CD14-positive monocyte (primary cell): ENCODE measurements around the gene ARL4A. TPM values are rescaled to one million over a fixed set of nuclear protein-coding genes. Genes with fewer than 3 reads are reported as not detected.

Experiments used
- DNase-seq, 3 donors: peaks; one replicate each; pipeline ENCODE4 v3.0.0-alpha.2; 2011 to 2022
- H2AFZ ChIP-seq: 2 replicates; pipeline ENCODE4 v1.6.0; 2012; ENCODE audit warnings: mild to moderate bottlenecking, low read depth, low read length, inconsistent platforms; ENCODE audit not compliant: insufficient read depth, poor library complexity, severe bottlenecking
- H3K27ac ChIP-seq, 2 donors: 1 replicate in 1 of 2; 2 replicates in 1 of 2; pipeline ENCODE4 v1.5.1; 2012 to 2013; ENCODE audit warnings: low read length in 2 of 2, control low read depth in 1 of 2, inconsistent platforms in 1 of 2, low read depth in 1 of 2, mild to moderate bottlenecking in 1 of 2
- H3K27me3 ChIP-seq, 2 donors: one replicate each; pipeline versions ENCODE4 v1.6.0 to v1.6.1; 2011 to 2013; ENCODE audit warnings: low read length in 2 of 2; ENCODE audit not compliant: control insufficient read depth in 2 of 2, insufficient read depth in 2 of 2
- H3K36me3 ChIP-seq, 2 donors: replicated peaks in 1 of 2; 1 replicate in 1 of 2; 2 replicates in 1 of 2; pipeline versions ENCODE4 v1.5.1 to v1.6.1; 2012 to 2013; ENCODE audit warnings: low read length in 2 of 2, control low read depth in 1 of 2, inconsistent platforms in 1 of 2, mild to moderate bottlenecking in 1 of 2; ENCODE audit not compliant: insufficient read depth in 2 of 2, control insufficient read depth in 1 of 2
- H3K4me1 ChIP-seq, 2 donors: 1 replicate in 1 of 2; 2 replicates in 1 of 2; pipeline versions ENCODE4 v1.5.1 to v1.6.1; 2012 to 2013; ENCODE audit warnings: low read length in 2 of 2, control low read depth in 1 of 2, inconsistent platforms in 1 of 2, mild to moderate bottlenecking in 1 of 2, moderate library complexity in 1 of 2; ENCODE audit not compliant: insufficient read depth in 2 of 2, control insufficient read depth in 1 of 2
- H3K4me2 ChIP-seq: replicated peaks from 2 replicates; pipeline ENCODE3; 2012; ENCODE audit warnings: low read length, moderate library complexity, mild to moderate bottlenecking; ENCODE audit not compliant: poor library complexity, severe bottlenecking; ENCODE audit errors: extremely low read depth
- H3K4me3 ChIP-seq, 3 experiments: fragments of 200-600 bp in 1 of 3; sonication (generic) in 1 of 3; replicated peaks in 1 of 3; 1 replicate in 2 of 3; 2 replicates in 1 of 3; pipeline ENCODE4 v1.5.1; 2011 to 2013; ENCODE audit warnings: low read length in 3 of 3, mild to moderate bottlenecking in 3 of 3, control low read depth in 2 of 3, low read depth in 2 of 3, inconsistent platforms in 1 of 3, moderate library complexity in 1 of 3
- H3K79me2 ChIP-seq: 2 replicates; pipeline ENCODE4 v1.6.0; 2012; ENCODE audit warnings: mild to moderate bottlenecking, control low read depth, inconsistent platforms, low read length, moderate library complexity; ENCODE audit not compliant: insufficient read depth
- H3K9ac ChIP-seq: 2 replicates; pipeline ENCODE4 v1.6.0; 2017; ENCODE audit warnings: low read length, mild to moderate bottlenecking; ENCODE audit not compliant: insufficient read depth, poor library complexity, severe bottlenecking
- H3K9me3 ChIP-seq, 2 donors: replicated peaks in 1 of 2; 1 replicate in 1 of 2; 2 replicates in 1 of 2; pipeline versions ENCODE4 v1.5.1 to v1.6.1; 2012 to 2013; ENCODE audit warnings: low read length in 2 of 2, control low read depth in 1 of 2; ENCODE audit not compliant: control insufficient read depth in 1 of 2, insufficient read depth in 1 of 2
- H4K20me1 ChIP-seq: 2 replicates; pipeline ENCODE4 v1.6.0; 2012; ENCODE audit warnings: mild to moderate bottlenecking, low read length, control low read depth, moderate library complexity; ENCODE audit not compliant: insufficient read depth
- H3K27ac Mint-ChIP-seq, 7 donors: one replicate each; pipeline ENCODE4 v1.8.0; 2020; ENCODE audit warnings: mild to moderate bottlenecking in 7 of 7, mixed read lengths in 7 of 7, moderate library complexity in 6 of 7, inconsistent platforms in 2 of 7
- H3K27me3 Mint-ChIP-seq, 3 donors: one replicate each; pipeline ENCODE4 v1.8.0; 2021 to 2022; ENCODE audit warnings: low read depth in 3 of 3, mild to moderate bottlenecking in 3 of 3, mixed read lengths in 3 of 3, moderate library complexity in 3 of 3, inconsistent platforms in 1 of 3
- H3K36me3 Mint-ChIP-seq, 2 donors: one replicate each; pipeline ENCODE4 v1.8.0; 2020; ENCODE audit warnings: mixed read lengths in 2 of 2, inconsistent platforms in 1 of 2, mild to moderate bottlenecking in 1 of 2
- H3K4me1 Mint-ChIP-seq: one replicate; pipeline ENCODE4 v1.8.0; 2020; ENCODE audit warnings: mild to moderate bottlenecking, mixed read lengths
- H3K4me3 Mint-ChIP-seq, 2 donors: one replicate each; pipeline ENCODE4 v1.8.0; 2020; ENCODE audit warnings: mild to moderate bottlenecking in 2 of 2, mixed read lengths in 2 of 2, moderate library complexity in 1 of 2
- H3K9me3 Mint-ChIP-seq, 7 donors: one replicate each; pipeline ENCODE4 v1.8.0; 2020 to 2022; ENCODE audit warnings: mixed read lengths in 7 of 7, mild to moderate bottlenecking in 6 of 7, moderate library complexity in 6 of 7, inconsistent platforms in 2 of 7
- WGBS: methylation state at CpG from one replicate; pipeline ENCODE4 v1.1.5; 2013; ENCODE audit warnings: missing lambda C conversion rate; ENCODE audit not compliant: insufficient coverage; 5-methylcytosine and 5-hydroxymethylcytosine counted together
- intact Hi-C, 2 donors: fragments of 100-400 bp; cut with micrococcal nuclease; formaldehyde crosslinking; loops; one replicate each; pipeline versions ENCODE4 v1.15.0 to v1.15.1; 2023
- polyA plus RNA-seq, 3 donors: library from polyadenylated mRNA; depleted of rRNA in 1 of 3; unstranded in 2 of 3; stranded (reverse) in 1 of 3; fragments of 300-500 nt in 2 of 3; fragments of >200 nt in 1 of 3; fragmentation: Illumina TruSeq in 2 of 3; gene quantifications; 1 replicate in 2 of 3; 2 replicates in 1 of 3; pipeline ENCODE4 v1.2.3, GENCODE V29; 2012 to 2021
- TF ChIP-seq, protein P1 (sequence below): fragments of 200-600 bp; IDR thresholded peaks from one replicate; pipeline ENCODE4 v1.8.0; 2022; ENCODE audit warnings: antibody characterized with exemption, mild to moderate bottlenecking

Gene ARL4A
- polyA plus RNA-seq, 3 donors = 60.3 to 125 (median 69.3) TPM

DNA sequence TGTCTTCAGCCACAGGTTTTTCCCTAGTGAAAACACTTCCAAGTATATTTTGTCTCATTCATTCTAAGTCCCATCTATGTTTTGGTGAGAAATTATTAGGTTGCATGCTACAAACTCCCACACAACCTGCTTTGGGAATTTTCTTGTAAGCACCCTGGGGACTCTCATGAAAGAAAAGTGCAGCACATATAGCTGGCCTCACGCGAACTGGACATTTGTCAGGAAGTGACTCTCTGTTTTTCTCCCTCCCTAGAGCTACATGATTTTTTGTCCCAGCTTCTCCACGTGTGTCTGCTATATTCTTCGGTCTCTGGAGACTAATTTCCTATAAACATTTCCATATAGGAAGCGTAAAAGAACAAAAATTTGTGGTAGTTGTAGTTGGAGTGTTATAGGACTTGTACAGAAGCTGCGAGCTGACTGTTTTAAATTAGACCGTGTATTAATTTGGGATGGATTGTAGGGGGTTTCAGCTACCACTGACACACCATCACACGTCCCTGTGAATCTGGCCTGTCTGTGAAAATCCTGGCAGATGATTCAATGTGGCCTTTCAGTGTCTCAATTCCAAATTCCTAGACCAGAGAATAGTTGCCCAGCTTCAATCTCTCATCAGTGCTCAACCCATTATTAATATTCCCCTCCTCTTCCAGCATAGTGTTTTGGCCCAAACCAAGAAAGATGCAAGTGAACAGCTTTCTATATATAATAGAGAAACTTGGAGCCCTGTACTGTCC, 40.2 kb downstream of the ARL4A start:
- 62% methylated on average over 3 of the region's 8 CpGs for WGBS
- Histone ChIP-seq H4K20me1 (no peaks in the 10 kb centered on the region), H3K79me2 (no peaks in the 10 kb centered on the region), H3K9me3 (no peaks in the 10 kb centered on the region), H3K27me3 (no peaks in the 10 kb centered on the region), H2AFZ (no peak overlapping the region), H3K9ac (no peak overlapping the region), H3K4me2 (no peak overlapping the region), H3K4me1 (peaks cover 3 to 6% of the 10 kb centered on the region in 2 donors), H3K36me3 (no peaks in the 10 kb centered on the region), H3K27ac (no peak overlapping the region), H3K4me3 (no peak overlapping the region)
- Mint-ChIP-seq H3K27me3 (peaks cover 0 to 2% (median 0%) of the 10 kb centered on the region in 3 donors), H3K27ac (no peak overlapping the region), H3K9me3 (peaks cover 0 to 2% (median 0%) of the 10 kb centered on the region in 7 donors), H3K4me3 (no peak overlapping the region), H3K4me1 (peaks cover 16% of the 10 kb centered on the region), H3K36me3 (no peaks in the 10 kb centered on the region)
- intact Hi-C loops = no loop called here
- DNase-seq = no peak
- TF ChIP-seq, protein P1, sequence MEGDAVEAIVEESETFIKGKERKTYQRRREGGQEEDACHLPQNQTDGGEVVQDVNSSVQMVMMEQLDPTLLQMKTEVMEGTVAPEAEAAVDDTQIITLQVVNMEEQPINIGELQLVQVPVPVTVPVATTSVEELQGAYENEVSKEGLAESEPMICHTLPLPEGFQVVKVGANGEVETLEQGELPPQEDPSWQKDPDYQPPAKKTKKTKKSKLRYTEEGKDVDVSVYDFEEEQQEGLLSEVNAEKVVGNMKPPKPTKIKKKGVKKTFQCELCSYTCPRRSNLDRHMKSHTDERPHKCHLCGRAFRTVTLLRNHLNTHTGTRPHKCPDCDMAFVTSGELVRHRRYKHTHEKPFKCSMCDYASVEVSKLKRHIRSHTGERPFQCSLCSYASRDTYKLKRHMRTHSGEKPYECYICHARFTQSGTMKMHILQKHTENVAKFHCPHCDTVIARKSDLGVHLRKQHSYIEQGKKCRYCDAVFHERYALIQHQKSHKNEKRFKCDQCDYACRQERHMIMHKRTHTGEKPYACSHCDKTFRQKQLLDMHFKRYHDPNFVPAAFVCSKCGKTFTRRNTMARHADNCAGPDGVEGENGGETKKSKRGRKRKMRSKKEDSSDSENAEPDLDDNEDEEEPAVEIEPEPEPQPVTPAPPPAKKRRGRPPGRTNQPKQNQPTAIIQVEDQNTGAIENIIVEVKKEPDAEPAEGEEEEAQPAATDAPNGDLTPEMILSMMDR = no peak

GRCh38 chr7:12728192-12728538, 40.7 kb downstream of the ARL4A start:
- H3K27me3 ChIP-seq = no peaks in the 10 kb centered on the region
- TF ChIP-seq, protein P1 = no peak
- Mint-ChIP-seq H3K27me3 (peaks cover 0 to 2% (median 0%) of the 10 kb centered on the region in 3 donors), H3K4me1 (peaks cover 13% of the 10 kb centered on the region), H3K4me3 (no peak overlapping the region), H3K27ac (no peak overlapping the region), H3K9me3 (peaks cover 0 to 2% (median 0%) of the 10 kb centered on the region in 7 donors), H3K36me3 (no peaks in the 10 kb centered on the region)
- no peak overlapping the region for H2AFZ ChIP-seq
- H4K20me1 ChIP-seq = no peaks in the 10 kb centered on the region
- no peaks in the 10 kb centered on the region for H3K9me3 ChIP-seq
- no peaks in the 10 kb centered on the region for H3K79me2 ChIP-seq
- H3K9ac ChIP-seq = no peak overlapping the region
- no peak overlapping the region for H3K4me3 ChIP-seq
- no CpG with 5 or more reads among the region's 2 CpGs for WGBS
- H3K36me3 ChIP-seq = no peaks in the 10 kb centered on the region
- intact Hi-C loops = no loop called here
- peaks cover 3 to 6% of the 10 kb centered on the region in 2 donors for H3K4me1 ChIP-seq
- DNase-seq = no peak
- H3K4me2 ChIP-seq = no peak overlapping the region
- no peak overlapping the region for H3K27ac ChIP-seq
